HUES6 (cell line): ENCODE results near the gene BAG1.

Experiments
- H3K27ac ChIP-seq: 2 replicates; pipeline ENCODE4 v1.7.0; 2013; ENCODE audit warnings: low read depth, mild to moderate bottlenecking, low read length, inconsistent platforms
- H3K27me3 ChIP-seq: 2 replicates; pipeline ENCODE4 v1.6.1; 2013; ENCODE audit warnings: low read length; ENCODE audit not compliant: control insufficient read depth, insufficient read depth
- H3K36me3 ChIP-seq: 2 replicates; pipeline ENCODE4 v1.6.1; 2013; ENCODE audit warnings: low read length; ENCODE audit not compliant: control insufficient read depth, insufficient read depth
- H3K4me1 ChIP-seq: 2 replicates; pipeline ENCODE4 v1.6.1; 2013; ENCODE audit warnings: low read length; ENCODE audit not compliant: control insufficient read depth, insufficient read depth
- H3K4me3 ChIP-seq: 2 replicates; pipeline ENCODE4 v1.5.1; 2013; ENCODE audit warnings: low read depth, low read length
- H3K9ac ChIP-seq: one replicate; pipeline ENCODE4 v1.6.1; 2013; ENCODE audit warnings: mild to moderate bottlenecking, low read length
- H3K9me3 ChIP-seq: 2 replicates; pipeline ENCODE4 v1.6.1; 2013; ENCODE audit warnings: low read depth, low read length; ENCODE audit not compliant: control insufficient read depth, insufficient read depth

BAG1 gene

GRCh38 chr9:33264473-33265177 lies at the start of gene BAG1, which contains the start of gene CHMP5:
BAG1 (minus strand) TSS chr9:33264708.
CHMP5 (plus strand) TSS chr9:33265049; CDS start chr9:33265079, 30 bp downstream.
- H3K36me3 ChIP-seq: peaks cover 57% of the 10 kb centered on the region
- H3K4me1 ChIP-seq: peaks cover 9% of the 10 kb centered on the region
- peak within 1 kb of the TSS; percentile 91 for H3K9ac ChIP-seq
- H3K9me3 ChIP-seq: no peaks in the 10 kb centered on the region
- H3K27ac ChIP-seq: peak within 1 kb of the TSS; percentile 88; the same call in 1 of the 2 replicates
- H3K27me3 ChIP-seq: no peaks in the 10 kb centered on the region
- H3K4me3 ChIP-seq: peak within 1 kb of the TSS; percentile 100

- H3K27ac ChIP-seq: no peak overlapping the region
Observed at GRCh38 chr9:33311953-33312352, 47.4 kb upstream of the BAG1 start.

GRCh38 chr9:33310748-33311147 lies 46.2 kb upstream of the BAG1 start:
- H3K4me1 ChIP-seq: no peaks in the 10 kb centered on the region
- no peaks in the 10 kb centered on the region for H3K27me3 ChIP-seq
- H3K36me3 ChIP-seq: peaks cover 92% of the 10 kb centered on the region
- H3K9me3 ChIP-seq: no peaks in the 10 kb centered on the region
- H3K4me3 ChIP-seq: no peak overlapping the region
- H3K9ac ChIP-seq: no peak overlapping the region
- H3K27ac ChIP-seq: no peak overlapping the region

More at GRCh38 chr9:33311953-33312352, 47.4 kb upstream of the BAG1 start:
- peaks cover 85% of the 10 kb centered on the region for H3K36me3 ChIP-seq
- H3K4me1 ChIP-seq: no peaks in the 10 kb centered on the region
- no peaks in the 10 kb centered on the region for H3K9me3 ChIP-seq
- no peak overlapping the region for H3K9ac ChIP-seq
- H3K4me3 ChIP-seq: no peak overlapping the region
- H3K27me3 ChIP-seq: no peaks in the 10 kb centered on the region

DNA sequence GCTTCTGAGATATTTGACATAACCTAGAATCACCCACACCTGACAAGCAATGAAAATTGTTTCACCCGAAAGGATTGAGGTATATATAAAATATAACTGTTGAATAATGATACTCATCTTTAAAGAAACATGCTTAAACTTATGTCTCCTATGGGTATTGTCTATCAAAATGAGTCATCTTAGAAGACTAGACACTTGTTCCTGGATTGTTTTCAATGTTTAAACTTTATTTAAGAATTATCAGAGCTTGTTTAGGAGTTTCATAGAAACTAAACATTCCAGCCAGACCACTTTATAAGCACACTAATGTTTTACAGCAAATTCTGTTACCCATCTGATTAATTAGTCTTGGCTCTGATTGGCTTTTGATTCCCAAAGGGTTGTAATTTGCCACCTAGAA lies 45.4 kb upstream of the BAG1 start:
- Histone ChIP-seq H3K4me1 (no peaks in the 10 kb centered on the region), H3K27me3 (no peaks in the 10 kb centered on the region), H3K9ac (no peak overlapping the region), H3K27ac (no peak overlapping the region), H3K36me3 (peaks cover 96% of the 10 kb centered on the region), H3K9me3 (no peaks in the 10 kb centered on the region), H3K4me3 (no peak overlapping the region)

- H3K27ac ChIP-seq: no peak overlapping the region
- no peaks in the 10 kb centered on the region for H3K9me3 ChIP-seq
- H3K9ac ChIP-seq: no peak overlapping the region
- no peaks in the 10 kb centered on the region for H3K4me1 ChIP-seq
- peaks cover 98% of the 10 kb centered on the region for H3K36me3 ChIP-seq
- no peak overlapping the region for H3K4me3 ChIP-seq
- no peaks in the 10 kb centered on the region for H3K27me3 ChIP-seq
Observed at GRCh38 chr9:33307067-33307466, 42.6 kb upstream of the BAG1 start.

- Histone ChIP-seq H3K9ac (no peak overlapping the region), H3K4me1 (no peaks in the 10 kb centered on the region), H3K36me3 (peaks cover 99% of the 10 kb centered on the region), H3K9me3 (no peaks in the 10 kb centered on the region), H3K4me3 (no peak overlapping the region), H3K27me3 (no peaks in the 10 kb centered on the region), H3K27ac (no peak overlapping the region)
Observed at GRCh38 chr9:33306037-33306436, 41.5 kb upstream of the BAG1 start.

DNA sequence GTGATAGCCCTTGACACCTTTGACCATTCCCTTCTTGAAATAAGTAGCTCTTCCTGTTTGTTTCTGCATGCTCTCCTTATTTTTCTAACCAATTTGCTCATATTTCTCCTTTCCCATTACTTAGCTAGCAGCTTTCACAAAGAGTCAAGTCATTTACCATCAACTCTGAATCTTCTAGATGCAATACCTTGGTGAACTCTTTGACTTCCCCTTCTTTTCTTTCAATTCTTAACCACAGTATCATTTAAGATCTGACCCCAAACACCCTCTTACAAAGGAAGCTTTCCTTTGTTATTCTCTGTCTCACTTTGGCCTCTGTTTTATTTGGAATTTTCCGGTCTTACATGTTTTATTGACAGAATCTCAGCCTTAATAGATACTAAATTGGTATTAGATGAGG lies 39.9 kb upstream of the BAG1 start:
- H3K27ac ChIP-seq: no peak overlapping the region

GRCh38 chr9:33300546-33300945 lies 36.0 kb upstream of the BAG1 start:
- H3K27ac ChIP-seq: no peak overlapping the region
- H3K9ac ChIP-seq: no peak overlapping the region
- H3K9me3 ChIP-seq: no peaks in the 10 kb centered on the region
- no peak overlapping the region for H3K4me3 ChIP-seq
- H3K36me3 ChIP-seq: peaks cover 98% of the 10 kb centered on the region
- no peaks in the 10 kb centered on the region for H3K4me1 ChIP-seq
- no peaks in the 10 kb centered on the region for H3K27me3 ChIP-seq

More for the DNA sequence above, 39.9 kb upstream of the BAG1 start:
- Histone ChIP-seq H3K9ac (no peak overlapping the region), H3K4me1 (no peaks in the 10 kb centered on the region), H3K27me3 (no peaks in the 10 kb centered on the region), H3K9me3 (no peaks in the 10 kb centered on the region), H3K4me3 (no peak overlapping the region), H3K36me3 (peaks cover 98% of the 10 kb centered on the region)

- Histone ChIP-seq H3K9ac (no peak overlapping the region), H3K9me3 (no peaks in the 10 kb centered on the region), H3K4me1 (no peaks in the 10 kb centered on the region), H3K27me3 (no peaks in the 10 kb centered on the region), H3K36me3 (peaks cover 94% of the 10 kb centered on the region), H3K4me3 (no peak overlapping the region), H3K27ac (no peak overlapping the region)
Observed at GRCh38 chr9:33297432-33297831, 32.9 kb upstream of the BAG1 start.

DNA sequence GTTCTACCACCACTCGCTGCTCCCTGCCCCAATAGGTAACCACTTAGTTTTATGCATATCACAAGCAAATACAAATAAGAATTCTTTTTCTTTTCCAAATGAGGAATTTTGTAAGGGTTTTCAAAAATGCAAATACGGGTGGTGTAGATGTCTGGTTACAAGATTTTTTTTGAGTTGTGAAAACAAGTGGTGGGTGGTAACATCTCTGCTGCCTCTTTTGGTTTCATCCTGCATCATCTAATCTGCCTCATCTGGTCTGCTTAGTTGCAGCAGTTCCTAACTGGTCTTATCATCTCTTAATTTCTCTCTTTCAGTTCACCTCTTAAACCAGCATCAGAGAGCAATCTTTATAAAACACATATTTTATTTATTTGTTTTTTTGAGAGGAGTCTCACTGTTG lies 31.1 kb upstream of the BAG1 start:
- Histone ChIP-seq H3K27ac (no peak overlapping the region), H3K4me3 (no peak overlapping the region), H3K9ac (no peak overlapping the region), H3K4me1 (peaks cover 4% of the 10 kb centered on the region; the same call in 1 of the 2 replicates), H3K9me3 (no peaks in the 10 kb centered on the region), H3K27me3 (no peaks in the 10 kb centered on the region), H3K36me3 (peaks cover 84% of the 10 kb centered on the region)

DNA sequence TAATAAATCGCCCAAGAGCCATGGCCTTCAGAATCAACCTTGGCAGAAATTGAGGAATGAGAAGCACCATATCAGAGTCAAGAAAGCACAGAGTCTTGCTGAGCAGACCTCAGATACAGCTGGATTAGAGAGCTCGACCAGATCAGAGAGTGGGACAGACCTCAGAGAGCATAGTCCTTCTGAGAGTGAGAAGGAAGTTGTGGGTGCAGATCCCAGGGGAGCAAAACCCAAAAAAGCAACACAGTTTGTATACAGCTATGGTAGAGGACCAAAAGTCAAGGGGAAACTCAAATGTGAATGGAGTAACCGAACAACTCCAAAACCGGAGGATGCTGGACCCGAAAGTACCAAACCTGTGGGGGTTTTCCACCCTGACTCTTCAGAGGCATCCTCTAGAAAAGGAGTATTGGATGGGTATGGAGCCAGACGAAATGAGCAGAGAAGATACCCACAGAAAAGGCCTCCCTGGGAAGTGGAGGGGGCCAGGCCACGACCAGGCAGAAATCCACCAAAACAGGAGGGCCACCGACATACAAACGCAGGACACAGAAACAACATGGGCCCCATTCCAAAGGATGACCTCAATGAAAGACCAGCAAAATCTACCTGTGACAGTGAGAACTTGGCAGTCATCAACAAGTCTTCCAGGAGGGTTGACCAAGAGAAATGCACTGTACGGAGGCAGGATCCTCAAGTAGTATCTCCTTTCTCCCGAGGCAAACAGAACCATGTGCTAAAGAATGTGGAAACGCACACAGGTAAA lies 30.3 kb upstream of the BAG1 start:
- H3K36me3 ChIP-seq: peaks cover 78% of the 10 kb centered on the region
- no peaks in the 10 kb centered on the region for H3K27me3 ChIP-seq
- no peaks in the 10 kb centered on the region for H3K9me3 ChIP-seq
- H3K27ac ChIP-seq: no peak overlapping the region
- H3K4me1 ChIP-seq: peaks cover 4% of the 10 kb centered on the region; the same call in 1 of the 2 replicates
- H3K9ac ChIP-seq: no peak overlapping the region
- H3K4me3 ChIP-seq: no peak overlapping the region
